ENCODE results near the gene FRMD3. TPM values are rescaled to one million over a fixed set of nuclear protein-coding genes. Genes with fewer than 3 reads are reported as not detected.

Gene FRMD3
- total and polyA plus RNA-seq, 4 experiments from 2014 or later: 0.22 to 1.3 (median 1.1) TPM; not detected in 1

DNA sequence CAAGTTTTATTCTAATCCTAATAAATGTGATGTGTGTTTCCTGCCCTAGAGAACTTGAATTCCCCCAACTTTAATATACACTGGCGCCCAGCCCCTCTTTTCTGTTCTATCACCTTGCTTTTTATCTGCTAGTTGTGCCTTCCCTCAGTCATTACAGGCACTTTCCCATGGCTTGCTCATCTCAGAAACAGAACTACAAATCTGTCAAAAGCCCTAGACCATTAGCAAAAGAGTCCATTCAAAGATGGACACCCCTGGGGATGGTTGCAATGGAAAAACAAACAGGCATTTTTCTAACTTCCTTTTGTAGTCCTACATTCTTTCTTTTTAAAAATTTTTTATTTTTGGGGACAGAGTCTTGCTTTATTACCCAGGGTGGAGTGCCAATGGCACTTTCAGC, 48.2 kb downstream of the FRMD3 start:
- H3K9me3 Mint-ChIP-seq: peaks cover 0 to 8% (median 0%) of the 10 kb centered on the region in 8 donors
- intact Hi-C loops (cut with micrococcal nuclease): no loop called here
- Histone ChIP-seq H3K4me3 (ENCODE audit: low read length in 2 of 2) (no peak overlapping the region), H3K4me1 (ENCODE audit: insufficient read depth, low read length) (no peaks in the 10 kb centered on the region), H3K27me3 (ENCODE audit: insufficient read depth, low read length) (no peaks in the 10 kb centered on the region), H3K27ac (ENCODE audit: low read depth, low read length) (no peak overlapping the region), H3K36me3 (ENCODE audit: insufficient read depth, low read length) (no peaks in the 10 kb centered on the region), H3K9me3 (ENCODE audit: control insufficient read depth in 1 of 2, low read length in 2 of 2) (no peaks in the 10 kb centered on the region)
- CTCF ChIA-PET (ENCODE audit: partially characterized antibody): no interaction called here
- H3K4me3 Mint-ChIP-seq: no peak overlapping the region
- peaks cover 0 to 1% (median 0%) of the 10 kb centered on the region in 4 donors for H3K4me1 Mint-ChIP-seq
- H3K27me3 Mint-ChIP-seq: no peaks in the 10 kb centered on the region
- no peak overlapping the region for H3K27ac Mint-ChIP-seq
- H3K36me3 Mint-ChIP-seq: peaks cover 0 to 8% of the 10 kb centered on the region in 2 donors
- POLR2A ChIA-PET (ENCODE audit: partially characterized antibody): no interaction called here
- no peak for DNase-seq

DNA sequence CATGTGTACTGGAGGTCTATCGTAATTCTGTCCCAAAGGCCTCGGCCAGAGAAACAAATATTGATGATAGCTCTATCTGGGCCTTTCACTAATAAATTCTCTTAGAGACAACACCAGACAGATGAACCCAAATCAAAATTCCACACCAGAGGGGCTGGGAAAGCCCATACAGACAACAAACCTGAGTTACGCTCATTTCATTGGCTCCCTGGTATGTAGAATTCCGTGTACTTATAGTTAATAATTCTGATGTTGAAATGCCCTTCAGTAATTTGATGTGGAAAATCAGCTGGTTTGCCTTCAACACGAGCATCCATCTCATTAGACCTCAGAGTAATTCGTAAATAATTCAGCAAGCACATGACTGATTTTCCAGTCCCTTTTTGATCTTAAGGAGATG, 53.2 kb downstream of the FRMD3 start:
- no peak overlapping the region for H3K4me3 Mint-ChIP-seq
- intact Hi-C loops (cut with micrococcal nuclease): no loop called here
- H3K36me3 ChIP-seq (ENCODE audit: insufficient read depth, low read length): no peaks in the 10 kb centered on the region

DNA sequence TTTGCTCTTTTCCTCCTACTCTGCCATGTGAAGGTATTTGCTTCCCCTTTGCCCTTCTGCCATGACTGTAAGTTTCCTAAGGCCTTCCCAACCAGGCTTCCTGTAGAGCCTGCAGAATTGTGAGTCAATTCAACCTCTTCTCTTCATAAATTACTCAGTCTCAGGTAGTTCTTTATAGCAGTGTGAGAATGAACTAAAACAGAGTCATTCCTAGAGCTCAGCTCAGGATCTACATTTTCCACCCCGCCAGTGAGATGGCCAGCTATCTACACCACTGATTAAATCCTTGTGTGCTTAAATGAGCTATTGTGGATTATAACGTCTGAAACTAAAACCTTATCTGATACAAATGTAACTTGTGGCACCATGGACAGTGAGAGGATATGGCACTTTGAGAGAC, 55.0 kb downstream of the FRMD3 start:
- CTCF ChIA-PET (ENCODE audit: partially characterized antibody): no interaction called here

More for the DNA sequence above, 53.2 kb downstream of the FRMD3 start:
- ChIA-PET CTCF (ENCODE audit: partially characterized antibody) (no interaction called here), POLR2A (ENCODE audit: partially characterized antibody) (no interaction called here)
- Mint-ChIP-seq H3K9me3 (peaks cover 0 to 12% (median 7%) of the 10 kb centered on the region in 8 donors), H3K4me1 (no peaks in the 10 kb centered on the region), H3K27ac (no peak overlapping the region), H3K27me3 (no peaks in the 10 kb centered on the region), H3K36me3 (peaks cover 2 to 20% of the 10 kb centered on the region in 2 donors)
- Histone ChIP-seq H3K4me3 (ENCODE audit: low read length in 2 of 2) (no peak overlapping the region), H3K9me3 (ENCODE audit: control insufficient read depth in 1 of 2, low read length in 2 of 2) (no peaks in the 10 kb centered on the region), H3K4me1 (ENCODE audit: insufficient read depth, low read length) (no peaks in the 10 kb centered on the region), H3K27ac (ENCODE audit: low read depth, low read length) (no peak overlapping the region), H3K27me3 (ENCODE audit: insufficient read depth, low read length) (no peaks in the 10 kb centered on the region)
- no peak for DNase-seq

DNA sequence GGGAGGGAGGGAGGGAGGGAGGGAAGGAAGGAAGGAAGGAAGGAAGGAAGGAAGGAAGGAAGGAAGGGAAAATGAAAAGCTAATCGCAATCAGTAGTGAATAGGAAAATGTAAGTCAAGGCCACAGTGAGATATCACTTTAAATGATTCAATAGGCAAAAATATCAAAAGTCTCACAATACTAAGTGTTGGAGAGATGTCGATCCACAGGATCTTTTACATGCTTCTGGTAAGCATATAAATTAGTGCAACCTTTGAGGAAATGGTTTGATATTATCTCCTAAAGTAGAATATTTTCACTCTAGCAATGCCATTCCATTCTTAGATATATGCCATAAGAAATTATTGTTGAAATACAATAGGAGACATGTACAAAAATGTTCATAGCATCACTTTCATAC, 58.4 kb downstream of the FRMD3 start:
- no peak for DNase-seq
- no peaks in the 10 kb centered on the region for H3K9me3 ChIP-seq (ENCODE audit: control insufficient read depth in 1 of 2, low read length in 2 of 2)
- no peak overlapping the region for H3K4me3 ChIP-seq (ENCODE audit: low read length in 2 of 2)
- H3K27ac ChIP-seq (ENCODE audit: low read depth, low read length): no peak overlapping the region
- peaks cover 8 to 28% of the 10 kb centered on the region in 2 donors for H3K36me3 Mint-ChIP-seq
- no peaks in the 10 kb centered on the region for H3K4me1 ChIP-seq (ENCODE audit: insufficient read depth, low read length)
- H3K27me3 Mint-ChIP-seq: peaks cover 0 to 1% of the 10 kb centered on the region in 2 donors
- CTCF ChIA-PET (ENCODE audit: partially characterized antibody): no interaction called here
- intact Hi-C loops (cut with micrococcal nuclease): no loop called here
- H3K36me3 ChIP-seq (ENCODE audit: insufficient read depth, low read length): no peaks in the 10 kb centered on the region
- no peak overlapping the region for H3K27ac Mint-ChIP-seq
- H3K9me3 Mint-ChIP-seq: peaks cover 3 to 20% (median 13%) of the 10 kb centered on the region in 8 donors
- H3K27me3 ChIP-seq (ENCODE audit: insufficient read depth, low read length): no peaks in the 10 kb centered on the region
- no peak overlapping the region for H3K4me3 Mint-ChIP-seq
- H3K4me1 Mint-ChIP-seq: peaks cover 0 to under 1% (median 0%) of the 10 kb centered on the region in 4 donors
- POLR2A ChIA-PET (ENCODE audit: partially characterized antibody): no interaction called here

More for the DNA sequence above, 55.0 kb downstream of the FRMD3 start:
- intact Hi-C loops (cut with micrococcal nuclease): no loop called here
- Mint-ChIP-seq H3K4me3 (no peak overlapping the region), H3K27ac (no peak overlapping the region), H3K4me1 (no peaks in the 10 kb centered on the region), H3K9me3 (peaks cover 3 to 17% (median 11%) of the 10 kb centered on the region in 8 donors), H3K27me3 (no peaks in the 10 kb centered on the region), H3K36me3 (peaks cover 3 to 23% of the 10 kb centered on the region in 2 donors)
- H3K36me3 ChIP-seq (ENCODE audit: insufficient read depth, low read length): no peaks in the 10 kb centered on the region
- no peak overlapping the region for H3K27ac ChIP-seq (ENCODE audit: low read depth, low read length)
- H3K4me1 ChIP-seq (ENCODE audit: insufficient read depth, low read length): no peaks in the 10 kb centered on the region
- DNase-seq: no peak
- no peaks in the 10 kb centered on the region for H3K27me3 ChIP-seq (ENCODE audit: insufficient read depth, low read length)
- H3K9me3 ChIP-seq (ENCODE audit: control insufficient read depth in 1 of 2, low read length in 2 of 2): no peaks in the 10 kb centered on the region
- POLR2A ChIA-PET (ENCODE audit: partially characterized antibody): no interaction called here
- H3K4me3 ChIP-seq (ENCODE audit: low read length in 2 of 2): no peak overlapping the region

DNA sequence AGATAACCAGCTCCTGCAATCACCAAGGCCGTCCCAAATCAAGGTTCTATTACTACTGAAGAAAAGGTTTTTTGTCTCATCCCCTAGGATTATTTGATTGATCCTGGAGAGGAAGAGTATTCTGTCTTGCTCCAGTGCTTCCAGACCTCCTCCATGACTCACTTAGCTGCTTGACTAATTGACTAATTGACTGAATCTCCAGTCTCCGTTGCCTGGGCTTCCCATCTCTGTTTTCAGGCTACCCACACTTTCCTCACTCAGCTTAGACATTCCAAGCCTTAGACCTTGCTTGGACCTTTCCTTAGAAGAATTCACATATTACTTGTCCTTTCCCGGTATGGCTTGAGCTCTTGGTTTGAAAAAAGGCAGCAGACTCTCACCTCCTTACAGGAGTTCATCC, 60.6 kb downstream of the FRMD3 start:
- no peaks in the 10 kb centered on the region for H3K27me3 ChIP-seq (ENCODE audit: insufficient read depth, low read length)
- no peak overlapping the region for H3K27ac ChIP-seq (ENCODE audit: low read depth, low read length)
- H3K4me3 ChIP-seq (ENCODE audit: low read length in 2 of 2): no peak overlapping the region
- peaks cover 0 to 20% (median 11%) of the 10 kb centered on the region in 8 donors for H3K9me3 Mint-ChIP-seq
- ChIA-PET POLR2A (ENCODE audit: partially characterized antibody) (no interaction called here), CTCF (ENCODE audit: partially characterized antibody) (no interaction called here)
- peaks cover 9% of the 10 kb centered on the region for H3K4me1 ChIP-seq (ENCODE audit: insufficient read depth, low read length)
- H3K27ac Mint-ChIP-seq: no peak overlapping the region
- DNase-seq: no peak
- H3K4me1 Mint-ChIP-seq: peaks cover 13 to 21% (median 15%) of the 10 kb centered on the region in 4 donors
- no peak overlapping the region for H3K4me3 Mint-ChIP-seq
- H3K9me3 ChIP-seq (ENCODE audit: control insufficient read depth in 1 of 2, low read length in 2 of 2): no peaks in the 10 kb centered on the region
- no peaks in the 10 kb centered on the region for H3K36me3 ChIP-seq (ENCODE audit: insufficient read depth, low read length)
- peaks cover 0 to 1% of the 10 kb centered on the region in 2 donors for H3K27me3 Mint-ChIP-seq
- peaks cover 8 to 25% of the 10 kb centered on the region in 2 donors for H3K36me3 Mint-ChIP-seq
- intact Hi-C loops (cut with micrococcal nuclease): no loop called here

DNA sequence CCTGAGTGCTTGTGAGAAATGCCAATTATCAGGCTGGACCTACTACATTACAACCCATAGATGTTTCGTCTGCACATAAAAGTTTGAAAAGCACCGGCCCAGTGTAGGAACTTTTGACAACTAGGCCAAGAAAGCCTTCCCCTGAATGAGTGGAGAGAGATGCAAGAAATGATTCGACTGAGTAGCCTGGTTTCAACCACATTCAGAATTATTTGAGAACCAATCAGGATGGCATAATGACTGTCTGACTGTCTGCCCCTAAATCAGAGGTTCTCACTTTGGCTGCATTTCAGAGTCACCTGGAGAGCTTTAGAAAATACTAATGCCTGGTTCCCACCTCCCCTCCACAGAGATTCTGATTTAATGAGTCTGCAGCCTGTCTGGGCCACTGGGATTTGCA, 61.1 kb downstream of the FRMD3 start:
- no peaks in the 10 kb centered on the region for H3K36me3 ChIP-seq (ENCODE audit: insufficient read depth, low read length)
- H3K9me3 ChIP-seq (ENCODE audit: control insufficient read depth in 1 of 2, low read length in 2 of 2): no peaks in the 10 kb centered on the region
- POLR2A ChIA-PET (ENCODE audit: partially characterized antibody): no interaction called here
- H3K4me3 ChIP-seq (ENCODE audit: low read length in 2 of 2): no peak overlapping the region
- H3K27ac ChIP-seq (ENCODE audit: low read depth, low read length): no peak overlapping the region
- CTCF ChIA-PET (ENCODE audit: partially characterized antibody): no interaction called here
- Mint-ChIP-seq H3K4me1 (peaks cover 13 to 21% (median 15%) of the 10 kb centered on the region in 4 donors), H3K36me3 (peaks cover 8 to 25% of the 10 kb centered on the region in 2 donors), H3K27ac (no peak overlapping the region), H3K27me3 (peaks cover 0 to 1% of the 10 kb centered on the region in 2 donors), H3K9me3 (peaks cover 0 to 20% (median 11%) of the 10 kb centered on the region in 8 donors), H3K4me3 (no peak overlapping the region)
- intact Hi-C loops (cut with micrococcal nuclease): no loop called here
- peaks cover 9% of the 10 kb centered on the region for H3K4me1 ChIP-seq (ENCODE audit: insufficient read depth, low read length)
- H3K27me3 ChIP-seq (ENCODE audit: insufficient read depth, low read length): no peaks in the 10 kb centered on the region
- DNase-seq: no peak

DNA sequence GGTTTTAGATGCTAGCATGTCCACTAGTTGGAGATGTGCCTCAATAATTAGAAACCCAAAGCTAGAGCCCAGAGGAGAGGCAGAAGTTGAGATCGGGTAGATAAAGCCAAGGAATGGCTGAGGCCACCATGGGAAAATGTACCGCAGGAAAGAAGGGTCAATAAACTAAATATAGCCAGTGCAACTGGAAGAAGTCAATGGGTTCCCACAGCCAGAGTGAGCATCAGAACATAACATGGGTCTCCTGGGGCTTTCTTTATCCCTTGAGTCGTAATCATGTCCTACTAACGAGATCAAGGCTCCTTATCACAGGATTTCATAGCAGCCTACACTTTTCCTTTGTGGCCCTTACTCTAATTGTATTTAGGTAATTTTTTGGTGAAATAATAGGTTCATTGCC, 61.7 kb downstream of the FRMD3 start:
- intact Hi-C loops (cut with micrococcal nuclease): no loop called here
- POLR2A ChIA-PET (ENCODE audit: partially characterized antibody): no interaction called here

DNA sequence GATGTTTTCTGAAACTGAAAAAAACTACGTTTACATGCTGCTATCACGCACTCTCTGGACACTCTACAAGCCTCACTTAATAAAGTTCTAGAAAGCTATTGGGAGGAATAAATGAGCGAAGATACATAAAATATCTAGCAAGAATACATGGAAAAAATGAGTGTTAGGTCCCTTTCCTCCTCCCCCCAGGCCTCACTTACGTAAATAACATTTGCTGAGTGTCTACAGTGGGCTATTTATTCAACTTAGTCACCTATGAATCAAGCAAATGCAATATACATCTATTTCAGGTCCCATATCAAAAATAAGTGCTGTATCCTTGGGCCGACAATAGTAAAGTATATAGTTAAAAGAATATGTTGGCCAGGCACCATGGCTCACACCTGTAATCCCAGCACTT, 62.5 kb downstream of the FRMD3 start:
- H3K27ac Mint-ChIP-seq: no peak overlapping the region
- H3K36me3 Mint-ChIP-seq: peaks cover 8 to 19% of the 10 kb centered on the region in 2 donors
- Histone ChIP-seq H3K9me3 (ENCODE audit: control insufficient read depth in 1 of 2, low read length in 2 of 2) (no peaks in the 10 kb centered on the region), H3K27ac (ENCODE audit: low read depth, low read length) (no peak overlapping the region), H3K4me1 (ENCODE audit: insufficient read depth, low read length) (peaks cover 9% of the 10 kb centered on the region), H3K36me3 (ENCODE audit: insufficient read depth, low read length) (no peaks in the 10 kb centered on the region), H3K27me3 (ENCODE audit: insufficient read depth, low read length) (no peaks in the 10 kb centered on the region), H3K4me3 (ENCODE audit: low read length in 2 of 2) (no peak overlapping the region)
- no peak overlapping the region for H3K4me3 Mint-ChIP-seq
- peaks cover 0 to 15% (median 9%) of the 10 kb centered on the region in 8 donors for H3K9me3 Mint-ChIP-seq
- CTCF ChIA-PET (ENCODE audit: partially characterized antibody): no interaction called here
- POLR2A ChIA-PET (ENCODE audit: partially characterized antibody): no interaction called here
- intact Hi-C loops (cut with micrococcal nuclease): no loop called here
- DNase-seq: no peak
- H3K4me1 Mint-ChIP-seq: peaks cover 13 to 21% (median 15%) of the 10 kb centered on the region in 4 donors
- peaks cover 0 to 1% of the 10 kb centered on the region in 2 donors for H3K27me3 Mint-ChIP-seq

More for the DNA sequence above, 61.7 kb downstream of the FRMD3 start:
- Histone ChIP-seq H3K36me3 (ENCODE audit: insufficient read depth, low read length) (no peaks in the 10 kb centered on the region), H3K27ac (ENCODE audit: low read depth, low read length) (no peak overlapping the region), H3K9me3 (ENCODE audit: control insufficient read depth in 1 of 2, low read length in 2 of 2) (no peaks in the 10 kb centered on the region), H3K27me3 (ENCODE audit: insufficient read depth, low read length) (no peaks in the 10 kb centered on the region), H3K4me1 (ENCODE audit: insufficient read depth, low read length) (peaks cover 9% of the 10 kb centered on the region), H3K4me3 (ENCODE audit: low read length in 2 of 2) (no peak overlapping the region)
- no peak for DNase-seq
- Mint-ChIP-seq H3K27me3 (peaks cover 0 to 1% of the 10 kb centered on the region in 2 donors), H3K4me3 (no peak overlapping the region), H3K36me3 (peaks cover 8 to 25% of the 10 kb centered on the region in 2 donors), H3K4me1 (peaks cover 13 to 21% (median 15%) of the 10 kb centered on the region in 4 donors), H3K27ac (no peak overlapping the region), H3K9me3 (peaks cover 0 to 20% (median 11%) of the 10 kb centered on the region in 8 donors)
- CTCF ChIA-PET (ENCODE audit: partially characterized antibody): no interaction called here

All from CD4-positive, alpha-beta memory T cell (primary cell).